Dendritic cell treated with granulocyte-macrophage colony-stimulating factor and Interleukin-4, amounts not matched to agents 40 ng/mL and 50 ng/mL, for 4 days (primary cell): ENCODE measurements around the gene DNAJB13.

Source experiments
- H3K27ac Mint-ChIP-seq: one replicate; pipeline ENCODE4 v1.8.0; 2022; ENCODE audit warnings: mild to moderate bottlenecking, mixed read lengths
- H3K27me3 Mint-ChIP-seq: one replicate; pipeline ENCODE4 v1.8.0; 2022; ENCODE audit warnings: mild to moderate bottlenecking, mixed read lengths
- H3K36me3 Mint-ChIP-seq: one replicate; pipeline ENCODE4 v1.8.0; 2022; ENCODE audit warnings: low read depth, mixed read lengths
- H3K4me1 Mint-ChIP-seq: one replicate; pipeline ENCODE4 v1.8.0; 2022; ENCODE audit warnings: low read depth, mixed read lengths
- H3K4me3 Mint-ChIP-seq: one replicate; pipeline ENCODE4 v1.8.0; 2022; ENCODE audit warnings: mild to moderate bottlenecking, moderate library complexity, mixed read lengths
- H3K9me3 Mint-ChIP-seq: one replicate; pipeline ENCODE4 v1.8.0; 2022; ENCODE audit warnings: mixed read lengths
- intact Hi-C: fragments of 100-400 bp; cut with micrococcal nuclease; formaldehyde crosslinking; loops from one replicate; pipeline ENCODE4 v1.15.0; 2022

The DNAJB13 gene

DNA sequence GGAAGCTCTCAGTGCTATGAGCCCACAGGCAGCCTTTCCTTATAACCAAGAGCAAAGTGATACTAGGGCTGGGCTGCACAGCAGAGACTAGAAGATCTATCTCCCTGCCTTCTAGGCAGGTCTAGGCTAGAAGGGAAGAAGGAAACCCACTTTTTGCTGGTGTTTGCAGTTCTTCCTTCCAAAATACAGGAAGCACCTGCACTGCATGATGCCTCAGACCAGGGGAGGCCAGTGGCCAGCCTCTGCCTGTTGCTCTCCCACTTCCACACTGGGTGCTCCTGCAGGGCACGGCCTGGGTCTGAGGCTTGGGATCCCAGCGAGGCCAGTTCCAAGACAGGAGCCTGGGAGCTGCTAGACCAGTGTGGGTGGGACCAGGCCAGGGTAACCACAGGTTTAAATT lies 64.1 kb downstream of the DNAJB13 start:
- intact Hi-C loops, result no loop called here
- Mint-ChIP-seq H3K4me3 (no peak overlapping the region), H3K27me3 (no peaks in the 10 kb centered on the region), H3K9me3 (no peaks in the 10 kb centered on the region), H3K4me1 (peaks cover 20% of the 10 kb centered on the region), H3K36me3 (peaks cover 53% of the 10 kb centered on the region), H3K27ac (peak overlapping the region; percentile 51)

DNA sequence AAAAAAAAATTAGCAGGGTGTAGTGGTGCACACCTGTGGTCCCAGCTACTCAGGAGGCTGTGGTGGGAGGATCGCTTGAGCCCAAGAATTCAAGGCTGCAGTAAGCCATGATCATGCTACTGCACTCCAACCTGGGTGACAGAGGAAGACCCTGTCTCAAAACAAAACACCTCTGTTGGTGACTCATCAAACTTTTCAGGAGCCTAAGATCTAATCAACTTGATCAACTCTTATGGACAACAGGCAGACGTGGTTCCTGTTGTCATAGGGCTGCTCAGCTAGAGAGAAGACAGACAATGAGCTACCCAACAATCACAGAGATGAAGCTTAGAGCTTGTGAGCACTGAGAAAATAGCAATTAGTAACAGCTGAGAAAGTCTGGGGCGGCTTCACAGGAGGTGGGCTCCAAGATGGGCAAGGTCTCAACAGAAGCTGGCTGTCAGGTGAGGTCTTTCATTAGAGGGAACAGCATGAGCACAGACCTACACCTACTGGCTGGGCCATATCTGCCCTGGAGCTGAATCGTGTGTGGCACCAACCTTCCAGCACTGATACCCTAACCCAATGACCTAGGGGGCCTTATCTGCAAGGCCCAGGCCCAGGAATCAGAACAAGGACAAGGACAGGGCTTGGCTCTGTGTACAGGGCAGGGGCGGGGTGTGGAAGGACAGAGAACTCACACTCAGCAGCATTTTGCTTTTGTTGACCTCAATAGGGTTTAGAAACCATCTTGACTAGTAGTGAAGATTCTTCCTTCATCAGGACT lies 65.3 kb downstream of the DNAJB13 start:
- Mint-ChIP-seq H3K27me3 (no peaks in the 10 kb centered on the region), H3K27ac (peak overlapping the region; percentile 51), H3K4me3 (no peak overlapping the region), H3K36me3 (peaks cover 47% of the 10 kb centered on the region), H3K4me1 (peaks cover 8% of the 10 kb centered on the region), H3K9me3 (no peaks in the 10 kb centered on the region)
- intact Hi-C loops, result no loop called here

DNA sequence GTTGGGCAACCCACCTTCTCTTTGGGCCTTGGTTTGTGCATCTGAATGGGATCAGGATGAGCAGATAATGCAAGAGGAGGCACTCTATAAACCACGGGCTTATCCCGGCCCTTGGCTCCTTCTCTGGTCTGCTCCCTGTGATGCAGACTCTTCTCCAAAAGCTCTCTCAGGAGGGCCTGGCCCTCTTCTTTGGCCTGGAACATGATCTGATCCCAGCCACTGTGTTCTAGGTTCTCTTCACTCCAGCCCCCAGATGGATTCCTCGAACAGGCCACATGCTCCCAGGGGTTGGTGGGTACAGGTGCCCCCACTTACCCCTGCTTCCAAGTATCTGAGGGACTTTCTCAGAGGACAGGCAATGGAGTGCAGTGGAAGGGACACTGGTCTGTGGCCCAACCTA lies 66.8 kb downstream of the DNAJB13 start:
- no peak overlapping the region for H3K4me3 Mint-ChIP-seq
- H3K27me3 Mint-ChIP-seq, result no peaks in the 10 kb centered on the region
- peaks cover 32% of the 10 kb centered on the region for H3K36me3 Mint-ChIP-seq
- intact Hi-C loops, result loop anchor here (2.0 kb wide), 1 partner anchor 23 kb away; no protein-coding TSS in a partner anchor
- H3K27ac Mint-ChIP-seq, result no peak overlapping the region
- no peaks in the 10 kb centered on the region for H3K9me3 Mint-ChIP-seq
- no peaks in the 10 kb centered on the region for H3K4me1 Mint-ChIP-seq

DNA sequence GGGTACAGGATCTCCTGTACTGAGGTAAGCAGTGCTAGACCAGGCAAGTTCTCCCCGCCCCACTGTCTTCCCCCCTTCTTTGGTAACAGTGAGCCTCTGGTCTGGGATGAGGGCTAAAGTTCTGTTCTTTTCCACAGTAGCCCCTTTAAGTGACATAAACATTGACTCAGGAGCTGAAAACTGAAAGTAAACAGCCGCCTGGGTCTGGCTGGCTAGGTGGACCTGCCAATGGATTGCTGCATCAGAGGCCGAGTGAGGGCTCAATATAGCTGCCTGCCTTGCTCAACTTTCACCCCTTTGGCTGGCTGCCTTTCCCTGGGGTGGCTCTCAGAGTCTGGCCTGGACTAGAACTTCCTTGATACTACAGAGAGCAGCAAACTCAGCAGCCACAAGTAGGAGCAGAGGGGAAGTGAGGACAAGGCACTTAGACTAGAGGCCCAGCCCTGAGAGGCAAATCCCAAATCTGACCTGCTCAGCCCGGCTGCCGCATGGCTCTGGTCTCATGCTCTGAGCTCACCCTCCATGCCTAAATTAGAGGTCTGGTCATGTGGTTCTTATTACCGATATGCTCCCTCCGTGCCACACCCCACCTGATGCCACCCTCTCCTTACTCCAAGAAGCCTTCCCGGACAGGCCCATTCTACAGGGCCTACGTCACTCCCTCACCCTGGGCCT lies 67.6 kb downstream of the DNAJB13 start:
- H3K9me3 Mint-ChIP-seq, result no peaks in the 10 kb centered on the region
- H3K4me1 Mint-ChIP-seq, result no peaks in the 10 kb centered on the region
- H3K27ac Mint-ChIP-seq, result no peak overlapping the region
- peaks cover 24% of the 10 kb centered on the region for H3K36me3 Mint-ChIP-seq
- peak overlapping the region; percentile 35 for H3K4me3 Mint-ChIP-seq
- intact Hi-C loops, result loop anchor here (2.0 kb wide), 1 partner anchor 24 kb away; no protein-coding TSS in a partner anchor
- no peaks in the 10 kb centered on the region for H3K27me3 Mint-ChIP-seq

DNA sequence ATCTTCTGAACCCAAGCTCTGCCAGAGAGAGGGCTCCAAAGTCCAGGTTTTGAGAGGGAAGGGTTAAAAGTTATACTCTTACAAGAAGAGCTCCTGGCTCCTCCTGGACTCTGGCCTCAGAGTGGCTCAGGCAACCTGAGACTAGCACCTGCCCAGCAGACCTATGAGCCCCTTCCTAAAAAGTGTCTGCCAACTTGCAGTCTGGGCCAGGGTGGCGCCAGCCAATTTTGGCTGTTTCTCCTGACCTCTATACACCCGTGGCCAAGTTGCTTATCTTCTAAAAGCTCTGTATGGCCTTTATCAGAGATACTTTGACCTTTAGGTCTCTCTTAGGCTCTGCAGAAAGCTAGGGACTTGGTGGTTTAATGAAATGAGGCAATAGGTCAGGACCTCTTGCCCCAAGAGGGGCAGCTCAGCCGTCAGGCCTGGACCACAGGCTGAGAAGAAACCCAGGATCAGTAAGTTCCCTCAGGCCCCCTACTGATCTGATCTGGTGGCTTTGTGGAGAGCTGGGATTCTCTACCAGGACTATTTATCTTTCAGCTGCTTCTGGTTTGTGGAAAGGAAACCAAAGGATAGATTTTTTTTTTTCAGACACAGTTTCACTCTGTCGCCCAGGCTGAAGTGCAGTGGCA lies 68.4 kb downstream of the DNAJB13 start:
- peaks cover 23% of the 10 kb centered on the region for H3K36me3 Mint-ChIP-seq
- H3K4me3 Mint-ChIP-seq, result no peak overlapping the region
- H3K27me3 Mint-ChIP-seq, result no peaks in the 10 kb centered on the region
- intact Hi-C loops, result loop anchor here (2.0 kb wide), 1 partner anchor 24 kb away; no protein-coding TSS in a partner anchor
- no peak overlapping the region for H3K27ac Mint-ChIP-seq
- no peaks in the 10 kb centered on the region for H3K9me3 Mint-ChIP-seq
- H3K4me1 Mint-ChIP-seq, result no peaks in the 10 kb centered on the region

DNA sequence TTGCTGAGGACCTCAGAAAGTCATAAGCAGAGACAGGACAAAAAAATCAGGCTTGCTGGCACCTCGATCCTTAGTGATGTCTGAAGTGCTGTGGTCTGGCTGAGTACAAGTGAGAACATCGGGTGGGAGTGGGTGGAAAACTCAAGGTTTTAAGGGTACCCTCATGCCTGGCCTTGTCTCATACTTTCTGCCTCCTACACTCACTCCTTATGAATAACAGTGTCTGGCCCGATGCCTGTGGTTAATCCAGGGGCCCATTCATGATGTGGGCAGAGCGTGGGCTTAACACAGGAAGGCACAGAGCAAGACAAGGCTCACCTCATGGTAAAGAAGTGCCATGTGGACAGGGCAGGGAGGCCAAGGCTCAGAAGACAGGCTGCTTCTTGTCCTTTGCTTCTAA lies 69.0 kb downstream of the DNAJB13 start:
- intact Hi-C loops, result loop anchor here (2.0 kb wide), 1 partner anchor 25 kb away; no protein-coding TSS in a partner anchor
- no peak overlapping the region for H3K4me3 Mint-ChIP-seq
- H3K9me3 Mint-ChIP-seq, result no peaks in the 10 kb centered on the region
- no peaks in the 10 kb centered on the region for H3K27me3 Mint-ChIP-seq
- H3K4me1 Mint-ChIP-seq, result peaks cover 5% of the 10 kb centered on the region
- H3K36me3 Mint-ChIP-seq, result peaks cover 23% of the 10 kb centered on the region
- no peak overlapping the region for H3K27ac Mint-ChIP-seq
